ENCODE data around the gene SLC39A11.
"Not testable (repeated sequence)": the region's sequence is repeated elsewhere in the genome, so short reads cannot be mapped to it uniquely, and the experiment has no call there.

SLC39A11 gene

DNA sequence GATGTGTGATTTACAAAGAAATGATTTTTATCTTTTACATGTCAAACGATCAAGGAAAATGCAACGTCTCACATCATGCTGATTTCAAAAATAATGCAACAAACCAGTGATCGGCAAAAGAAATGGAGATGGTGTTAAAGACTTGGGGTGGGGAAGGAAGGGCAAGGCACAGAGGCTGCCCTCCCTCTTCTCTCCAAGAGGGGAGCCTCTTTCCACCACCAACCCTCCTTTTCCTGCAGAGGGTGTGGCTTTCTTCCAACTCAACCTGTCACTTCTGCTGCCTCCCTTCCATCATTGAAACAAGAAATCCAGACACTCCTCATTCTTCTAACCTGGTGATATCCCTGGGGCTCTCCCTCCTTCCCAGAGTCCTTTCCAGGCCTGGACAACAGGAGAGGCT is 320.8 kb downstream of the SLC39A11 start:
- DNase-seq = no peak

DNA sequence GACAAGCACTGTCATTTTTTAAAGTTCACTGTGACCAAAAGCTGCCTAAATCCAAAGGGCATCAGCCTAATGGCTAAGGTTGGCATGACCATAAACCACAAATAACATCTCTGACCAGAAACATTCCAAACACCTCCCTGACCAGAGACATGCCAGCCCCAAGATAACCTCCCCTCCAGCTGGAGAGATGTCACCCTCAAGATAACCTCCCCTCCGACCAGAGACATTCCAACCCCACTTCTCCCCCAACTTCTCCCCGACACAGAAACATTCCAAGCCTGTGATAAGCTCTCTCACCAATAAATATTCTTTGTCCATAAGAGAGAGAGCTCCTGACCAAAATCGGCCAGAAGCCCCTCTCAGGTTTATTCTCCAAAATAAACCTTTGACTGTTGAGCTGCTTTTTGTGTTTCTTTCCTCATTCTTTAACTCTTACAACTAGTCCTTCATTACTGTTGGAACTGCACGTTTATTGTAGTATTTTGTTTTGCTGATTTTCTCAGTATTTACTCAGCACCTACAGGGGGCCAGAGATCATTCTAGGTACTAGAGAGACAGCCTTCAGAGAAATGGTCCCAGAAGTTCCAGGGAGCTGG is 325.6 kb downstream of the SLC39A11 start:
- DNase-seq = no peak

DNA sequence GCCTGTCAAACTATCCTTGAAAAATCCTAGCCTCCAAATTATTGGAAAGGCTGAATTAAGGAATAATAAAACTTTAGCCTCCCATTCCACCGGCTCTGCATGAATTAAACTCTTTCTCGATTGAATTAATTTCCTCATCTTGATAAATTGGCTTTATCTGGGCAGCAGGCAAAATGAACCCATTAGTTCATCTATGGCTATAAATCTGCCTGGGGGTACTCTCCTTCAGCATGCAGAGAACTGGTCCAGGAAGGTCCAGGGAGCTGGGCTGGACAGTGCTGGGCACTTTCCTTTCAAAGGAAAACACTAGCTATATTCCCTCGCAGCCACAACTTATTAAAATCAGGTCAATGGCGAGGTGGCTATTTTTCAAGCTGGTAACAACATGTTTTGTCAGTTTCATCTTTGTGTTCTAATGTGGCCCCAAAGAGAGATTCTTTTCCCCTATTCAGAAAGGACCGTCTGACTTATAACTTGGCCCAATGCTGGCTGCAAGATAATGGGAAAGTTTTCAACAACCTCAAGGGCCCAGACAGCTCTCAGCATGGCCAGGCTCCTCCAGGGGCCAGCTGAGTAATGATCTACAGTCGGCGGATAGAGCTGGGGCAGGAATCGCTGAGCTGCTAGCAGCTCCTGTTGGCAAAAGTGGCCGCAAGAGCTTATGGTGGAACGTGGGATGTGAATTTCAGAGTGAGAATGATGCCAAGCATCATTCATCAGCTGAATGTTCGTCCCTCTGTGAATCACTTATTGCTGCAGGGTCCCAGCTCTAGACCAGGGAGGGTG is 326.9 kb downstream of the SLC39A11 start:
- no peak for DNase-seq

DNA sequence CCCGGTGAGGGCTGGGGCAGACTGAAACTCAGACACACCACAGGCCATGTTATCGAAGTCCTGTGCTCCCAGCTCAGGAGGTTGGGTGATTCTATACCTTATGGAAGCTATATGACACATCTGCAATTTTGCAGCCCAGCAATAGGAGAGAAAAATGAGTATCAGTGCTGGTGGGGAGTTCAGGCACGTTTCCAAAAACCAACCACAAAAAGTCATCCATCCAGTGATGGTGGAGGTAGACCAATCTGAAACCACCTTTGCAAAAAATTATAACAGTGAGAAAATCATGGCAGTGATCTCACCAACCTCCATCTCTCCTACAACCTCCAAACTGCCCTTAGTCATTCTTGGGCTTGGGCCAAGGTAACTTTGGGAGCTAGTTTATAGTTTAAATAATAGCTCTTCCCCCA is 327.9 kb downstream of the SLC39A11 start:
- no peak for DNase-seq

DNA sequence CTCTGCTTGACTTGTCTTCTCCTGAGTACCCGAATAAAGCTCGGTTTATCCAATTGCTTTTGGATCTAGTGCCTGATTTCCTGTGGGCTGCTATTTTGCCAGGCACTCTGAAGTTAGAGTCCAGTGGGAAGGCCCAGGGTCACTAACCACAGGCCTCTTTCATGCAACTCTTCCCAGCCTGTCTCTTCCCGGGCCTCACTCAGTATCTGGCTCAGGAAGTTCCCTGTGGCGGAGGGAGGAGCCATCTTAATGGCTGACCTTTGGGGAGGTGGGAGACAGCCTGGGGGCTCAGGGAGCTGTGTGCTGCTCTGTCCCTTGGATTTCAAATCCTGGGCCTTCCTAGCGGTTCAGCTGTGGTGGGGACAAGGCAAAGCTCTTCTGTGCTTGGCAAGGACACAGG is 328.5 kb downstream of the SLC39A11 start:
- no peak for DNase-seq

DNA sequence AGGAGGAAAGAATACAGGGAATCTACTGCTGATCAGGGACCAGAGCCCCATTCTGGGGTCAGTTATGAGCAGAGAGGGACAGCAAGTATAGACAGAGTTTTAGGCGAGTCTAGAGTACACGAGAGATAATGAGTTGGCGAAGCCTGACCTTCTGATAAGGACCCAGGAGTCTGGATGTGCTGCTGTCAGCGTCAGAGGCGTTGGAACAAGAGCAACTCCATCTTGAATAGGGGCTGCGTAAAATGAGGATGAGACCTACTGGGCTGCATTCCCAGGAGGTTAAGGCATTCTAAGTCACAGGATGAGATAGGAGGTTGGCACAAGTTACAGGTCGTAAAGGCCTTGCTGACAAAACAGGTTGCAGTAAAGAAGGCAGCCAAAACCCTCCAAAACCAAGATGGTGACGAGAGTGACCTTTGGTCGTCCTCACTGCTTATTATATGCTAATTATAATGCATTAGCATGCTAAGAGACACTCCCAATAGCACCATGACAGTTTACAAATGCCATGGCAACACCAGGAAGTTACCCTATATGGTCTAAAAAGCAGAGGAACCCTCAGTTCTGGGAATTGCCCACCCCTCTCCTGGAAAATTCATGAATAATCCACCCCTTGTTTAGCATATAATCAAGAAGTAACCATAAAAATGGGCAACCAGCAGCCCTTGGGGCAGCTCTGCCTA is 330.5 kb downstream of the SLC39A11 start:
- DNase-seq = not testable (repeated sequence)

DNA sequence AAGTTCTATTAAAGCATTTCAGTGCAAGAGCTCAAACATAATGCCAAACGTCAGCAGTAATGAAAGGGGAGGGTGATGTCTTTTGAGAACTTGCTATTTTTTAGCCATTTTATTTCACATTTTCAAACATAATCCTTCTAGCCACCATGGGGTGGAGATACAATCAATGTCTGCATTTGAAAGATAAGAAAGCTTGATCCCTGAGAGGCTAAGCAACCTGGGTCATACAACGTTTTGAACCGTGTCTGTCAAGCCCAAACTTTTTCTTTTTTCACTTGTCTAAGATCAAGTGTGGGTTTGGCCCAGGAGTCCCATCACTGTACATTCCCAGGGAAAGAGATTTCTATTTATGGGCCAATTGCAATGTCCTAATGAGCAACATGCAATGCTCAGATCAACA is 331.1 kb downstream of the SLC39A11 start:
- DNase-seq = no peak

DNA sequence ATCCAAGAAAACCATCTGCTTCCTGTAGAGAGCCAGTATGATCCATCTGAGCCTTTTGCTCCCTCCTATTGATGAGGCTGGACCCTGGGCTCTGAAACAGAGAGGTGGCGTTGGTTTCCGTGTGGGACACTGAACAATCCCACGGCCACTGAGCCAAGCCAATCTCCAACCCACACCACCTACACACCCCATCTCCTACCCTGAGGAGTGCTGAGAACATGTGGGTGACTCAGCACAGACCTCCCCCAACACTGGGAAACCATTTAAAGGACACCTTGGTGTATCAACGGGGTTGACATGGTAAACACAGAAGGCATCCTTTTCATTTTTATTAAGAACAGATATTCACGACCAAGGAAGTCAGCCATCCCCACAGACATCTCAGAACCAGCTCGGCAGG is 332.1 kb downstream of the SLC39A11 start:
- no peak for DNase-seq

DNA sequence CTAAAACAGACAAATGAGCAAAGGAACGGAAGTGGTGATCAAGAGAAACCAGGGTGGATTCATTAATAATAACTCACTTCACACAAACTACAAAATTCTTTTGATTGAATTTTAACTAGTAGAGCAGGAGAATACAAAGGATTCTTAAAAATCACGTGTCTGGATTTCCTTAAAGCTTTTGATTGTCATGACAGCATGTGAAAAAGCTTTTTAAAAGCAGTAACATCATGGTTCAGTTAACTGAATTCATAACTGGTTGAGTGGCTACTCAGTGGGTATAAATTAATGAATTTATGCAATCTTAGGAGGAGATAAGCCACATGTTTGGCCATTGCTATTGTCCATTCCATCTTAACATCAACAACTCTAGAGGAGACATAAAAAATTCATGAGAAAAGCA is 333.2 kb downstream of the SLC39A11 start:
- no peak for DNase-seq

DNA sequence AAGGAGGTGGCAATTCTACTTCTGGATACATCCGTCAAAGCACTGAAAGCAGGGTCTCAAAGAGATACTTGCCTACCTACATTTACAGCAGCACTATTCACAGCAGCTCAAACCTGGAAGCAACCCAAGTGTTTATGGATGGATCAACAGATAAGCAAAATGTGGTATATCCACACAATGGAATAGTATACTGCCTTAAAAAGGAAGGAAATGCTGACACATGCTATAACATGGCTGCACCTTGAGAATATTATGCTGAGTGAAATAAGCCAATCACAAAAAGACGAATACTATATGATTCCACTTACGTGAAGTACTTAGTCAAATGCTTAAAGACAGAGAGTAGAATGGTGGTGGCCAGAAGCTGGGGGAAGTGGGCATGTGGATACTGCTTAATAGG is 336.2 kb downstream of the SLC39A11 start:
- DNase-seq = no peak

DNA sequence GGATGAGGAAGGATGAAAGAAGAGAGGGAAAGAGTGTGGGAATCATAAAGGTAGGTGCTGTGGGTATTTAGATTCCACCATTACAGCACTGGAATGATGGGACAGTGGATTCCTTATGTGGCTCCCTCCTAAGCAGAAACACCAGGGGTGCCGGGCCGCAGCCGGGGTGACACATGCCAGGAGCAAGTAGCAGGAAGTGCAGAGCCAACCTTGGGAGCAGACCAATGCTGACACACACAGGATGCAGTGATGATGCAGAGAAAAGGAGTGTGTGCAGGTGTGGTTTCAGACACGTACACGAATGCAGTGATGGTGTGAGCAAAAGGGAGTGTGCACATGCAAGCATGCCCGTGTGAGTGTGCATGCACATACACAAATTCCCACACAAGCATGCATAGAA is 338.0 kb downstream of the SLC39A11 start:
- no peak for DNase-seq

DNA sequence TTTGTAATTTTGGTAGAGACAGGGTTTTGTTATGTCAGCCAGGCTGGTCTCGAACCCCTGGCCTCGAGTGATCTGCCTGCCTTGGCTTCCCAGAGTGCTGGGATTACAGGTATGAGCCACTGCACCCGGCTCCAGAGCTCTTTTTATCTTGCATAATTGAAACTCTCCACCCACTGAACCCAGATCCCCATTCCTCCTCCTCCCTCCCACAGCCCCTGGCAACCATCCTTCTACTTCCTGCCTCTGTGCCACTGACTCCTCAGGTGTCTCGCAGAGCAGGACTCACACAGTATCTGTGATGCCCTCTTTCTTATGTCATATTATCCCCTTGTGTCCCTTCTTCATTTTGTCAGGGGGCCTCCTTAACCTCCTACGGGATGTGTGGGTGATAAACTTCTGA is 340.7 kb downstream of the SLC39A11 start:
- DNase-seq = no peak

DNA sequence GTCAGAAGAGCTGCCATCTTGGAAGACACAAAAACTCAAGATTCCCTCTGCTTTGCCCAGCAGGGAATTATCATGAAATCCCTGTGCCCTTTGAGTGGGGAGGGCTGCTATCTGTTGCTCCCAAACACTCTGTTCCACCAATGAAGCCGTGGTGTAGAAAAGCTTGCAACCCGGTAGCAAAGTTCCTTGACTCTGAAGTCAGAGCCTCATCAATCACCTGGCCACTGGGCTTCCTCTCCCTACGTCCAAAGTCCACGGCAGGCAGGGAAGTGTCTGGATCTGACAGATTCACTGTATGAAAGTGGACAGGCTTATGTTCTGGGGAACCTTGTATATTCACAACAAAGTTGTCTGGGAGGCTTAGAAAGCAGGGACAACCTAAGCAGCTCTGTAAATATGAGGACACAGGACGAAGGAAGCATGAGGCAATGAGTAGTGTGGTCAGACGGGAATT is 343.3 kb downstream of the SLC39A11 start:
- no peak for DNase-seq

DNA sequence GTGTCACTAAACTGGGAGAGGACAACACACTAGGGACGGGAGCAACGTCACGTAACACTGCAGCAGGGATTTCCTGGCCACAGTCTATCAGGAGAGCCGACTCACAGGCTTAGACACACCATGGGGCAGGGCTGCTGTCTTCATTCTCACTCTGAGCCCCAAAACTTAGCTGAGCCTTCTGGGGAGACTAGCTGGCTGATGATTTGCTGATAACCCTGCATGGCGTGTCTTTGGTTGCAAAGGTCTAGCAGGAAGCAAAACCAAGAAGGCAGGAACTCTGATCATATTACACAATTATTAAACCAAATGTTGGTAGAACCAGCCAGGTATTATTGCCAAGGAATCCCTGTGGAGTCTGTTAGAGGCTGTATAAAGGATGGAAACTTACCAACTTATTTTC is 345.0 kb downstream of the SLC39A11 start:
- no peak for DNase-seq

DNA sequence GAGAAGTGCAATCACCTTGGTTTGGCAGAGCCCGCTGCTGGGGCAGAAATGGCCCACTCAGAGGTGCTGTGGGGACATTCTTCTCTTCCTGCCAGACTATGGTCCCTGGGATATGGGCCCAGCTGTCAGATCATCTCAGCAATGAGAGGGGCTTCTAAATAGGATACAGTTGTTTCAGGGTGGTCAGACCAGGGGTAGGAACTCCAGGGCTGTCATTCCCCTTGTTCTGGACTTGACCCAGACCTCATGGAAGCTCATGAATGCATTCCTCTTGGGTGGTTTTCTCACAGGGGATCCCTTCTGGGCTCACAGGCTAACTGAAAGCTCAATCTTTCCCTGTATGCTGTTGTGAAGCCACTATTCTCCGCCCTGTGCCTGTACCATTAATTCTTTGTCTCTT is 347.2 kb downstream of the SLC39A11 start:
- DNase-seq = no peak

DNA sequence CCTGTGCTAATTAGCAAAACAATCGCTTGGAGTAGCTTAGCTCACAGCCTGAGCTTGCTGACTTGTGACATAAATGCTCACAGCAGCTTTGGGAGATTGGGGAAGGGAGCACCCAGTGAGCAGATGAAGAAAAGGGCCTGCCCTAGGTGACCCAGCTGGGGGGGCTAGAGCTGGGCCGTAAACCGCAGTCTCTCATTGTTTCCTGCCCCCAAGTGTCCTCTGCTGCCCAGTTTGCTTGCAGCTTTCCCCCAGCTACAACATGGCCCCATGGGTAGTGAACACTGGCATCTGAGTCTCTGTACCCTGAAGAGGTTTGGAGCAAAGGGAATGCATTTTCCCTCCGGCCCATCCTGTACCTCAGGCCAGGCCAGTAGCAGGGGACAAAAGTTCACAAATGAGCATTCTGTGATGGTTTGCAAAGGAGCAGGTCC is 349.4 kb downstream of the SLC39A11 start:
- DNase-seq = no peak

DNA sequence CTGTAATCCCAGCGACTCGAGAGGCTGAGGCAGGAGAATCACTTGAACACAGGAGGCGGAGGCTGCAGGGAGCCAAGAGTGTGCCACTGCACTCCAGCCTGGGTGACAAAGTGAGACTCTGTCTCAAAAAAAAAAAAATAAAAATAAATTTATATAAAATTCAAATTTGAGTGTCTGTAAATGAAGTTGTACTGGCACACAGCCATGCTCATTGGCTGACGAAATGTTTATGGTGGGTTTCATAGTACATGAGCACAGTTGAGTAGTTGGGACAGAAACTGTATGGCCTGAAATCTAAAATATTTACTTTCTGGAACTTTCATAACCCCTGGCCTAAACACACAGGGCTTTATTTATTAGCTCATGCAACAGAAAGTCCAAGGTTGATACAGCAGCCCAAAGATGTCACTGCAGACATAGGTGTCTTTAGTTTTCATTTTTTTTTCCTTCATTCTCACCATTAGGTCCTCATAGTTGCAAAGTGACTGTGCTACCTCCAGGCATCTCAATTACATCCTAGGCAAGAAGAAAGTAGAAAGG is 355.3 kb downstream of the SLC39A11 start:
- DNase-seq = no peak

DNA sequence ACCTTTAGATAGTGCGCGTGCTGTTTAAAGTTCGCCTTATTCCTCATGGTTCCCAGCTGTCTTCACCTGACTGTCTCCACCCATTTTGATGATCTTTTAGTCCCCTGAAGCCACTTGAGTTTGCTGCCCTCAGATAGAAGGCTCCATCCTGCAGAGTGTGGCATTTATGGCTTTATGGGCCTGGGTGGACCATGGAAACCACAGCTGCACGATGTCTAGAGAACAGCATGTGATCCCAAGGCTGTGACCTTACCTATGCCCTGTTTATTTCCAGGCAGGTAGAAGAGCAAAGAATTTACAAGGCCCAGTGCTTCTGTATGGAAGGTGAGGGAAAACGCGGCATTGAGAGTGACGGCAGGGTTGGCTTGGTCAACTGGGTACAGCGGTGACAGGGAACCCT is 356.9 kb downstream of the SLC39A11 start:
- no peak for DNase-seq

DNA sequence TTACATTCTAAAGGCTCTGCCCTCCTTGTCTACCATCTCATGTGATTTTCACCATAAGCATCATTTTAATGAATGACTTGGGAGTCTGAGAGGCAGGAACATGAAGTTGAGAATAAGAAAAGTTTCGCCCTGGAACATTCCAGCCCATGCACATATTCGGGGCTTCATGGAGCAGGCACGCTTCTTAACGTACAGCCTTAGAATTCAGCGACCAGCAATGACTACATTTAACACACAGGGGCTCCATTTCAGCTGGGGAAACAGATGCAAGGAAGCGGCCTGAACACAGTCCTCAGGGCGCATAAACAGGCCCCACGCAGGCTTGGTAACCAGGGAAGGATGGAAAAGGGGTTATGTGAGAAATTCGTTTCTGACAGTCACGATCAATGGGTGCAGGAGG is 357.4 kb downstream of the SLC39A11 start:
- no peak for DNase-seq

DNA sequence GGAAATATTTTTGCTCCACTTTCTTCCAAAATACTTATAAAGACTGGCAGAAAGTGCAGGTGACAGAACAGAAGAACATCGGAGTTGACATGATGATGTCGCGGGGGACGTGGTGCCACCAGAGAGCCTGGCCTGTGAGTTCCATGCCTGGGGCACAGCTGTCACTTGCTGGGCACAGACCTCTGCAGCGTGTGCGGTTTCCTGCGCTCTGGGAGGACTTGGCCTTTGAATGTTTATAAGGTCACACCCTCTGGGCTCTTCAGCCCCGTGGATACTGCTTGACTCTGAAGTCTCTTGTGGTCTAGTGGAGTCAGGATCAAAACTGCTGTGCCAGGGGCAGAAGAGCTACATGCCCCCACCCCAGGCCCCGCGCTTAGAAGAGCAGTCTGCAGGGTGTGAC is 357.9 kb downstream of the SLC39A11 start:
- DNase-seq = no peak

DNA sequence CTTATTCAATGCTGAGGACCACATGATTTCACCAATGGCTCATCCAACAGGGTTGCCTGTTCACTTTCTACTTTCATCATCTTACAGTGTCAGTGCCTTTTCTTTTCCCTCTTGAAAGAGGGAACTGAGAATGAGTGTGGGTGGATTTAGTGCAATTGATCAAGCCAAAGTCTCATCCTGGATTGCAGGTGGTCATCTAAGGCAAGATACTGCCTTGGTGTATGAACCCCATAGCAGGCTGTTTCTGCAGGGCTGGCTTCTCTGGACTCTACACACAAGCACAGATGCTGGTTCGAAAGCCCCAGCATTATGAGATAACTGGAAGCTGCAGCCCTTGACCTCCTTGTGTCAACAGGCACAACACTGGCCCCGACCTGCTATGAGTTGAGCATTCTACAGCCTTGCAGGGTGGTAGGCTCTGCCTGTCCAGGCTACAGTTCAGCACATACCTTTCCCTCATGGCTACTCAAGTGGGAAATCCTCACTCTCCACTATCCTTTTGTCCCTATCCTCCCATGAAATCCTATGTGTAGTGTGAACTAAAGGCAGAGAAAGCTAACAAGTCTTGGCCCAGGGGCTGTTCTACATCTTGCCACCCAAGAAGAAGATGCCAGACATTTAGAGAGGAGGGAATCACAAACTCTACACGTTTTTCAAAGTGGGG is 358.7 kb downstream of the SLC39A11 start:
- DNase-seq = no peak

DNA sequence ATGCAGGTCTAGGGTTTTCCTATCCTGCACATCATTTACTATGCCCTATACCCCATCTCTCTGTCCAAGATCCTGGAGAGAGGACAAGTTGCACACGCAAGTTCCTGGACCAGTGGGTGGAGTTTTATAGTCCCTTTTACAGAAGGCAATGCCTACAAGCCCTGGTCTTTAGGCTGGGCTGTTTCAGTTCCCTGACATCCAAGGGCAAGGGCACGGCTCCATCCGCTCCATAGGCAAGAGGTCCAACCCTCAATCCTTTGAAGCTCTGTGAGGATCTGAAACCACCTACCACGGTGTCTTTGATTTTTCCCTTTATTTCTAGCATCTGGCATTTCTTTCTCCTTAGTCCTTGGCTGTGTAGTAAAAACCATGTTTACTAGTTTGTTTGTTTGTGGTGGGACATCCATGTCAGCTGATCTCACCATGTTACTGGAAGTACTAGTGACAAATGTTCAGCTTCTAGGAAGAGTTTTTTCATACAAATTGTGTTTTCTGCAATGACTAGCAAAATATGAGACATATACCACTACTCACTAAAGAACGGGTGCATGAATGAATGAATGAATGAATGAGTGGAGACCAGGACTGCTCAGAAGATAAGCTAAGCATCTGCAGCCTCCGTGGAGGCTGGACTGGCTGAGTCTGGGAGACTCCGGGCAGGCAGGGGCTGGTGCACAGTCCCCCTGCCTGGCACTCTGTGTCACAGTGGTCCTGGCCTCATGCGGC is 359.4 kb downstream of the SLC39A11 start:
- no peak for DNase-seq

DNA sequence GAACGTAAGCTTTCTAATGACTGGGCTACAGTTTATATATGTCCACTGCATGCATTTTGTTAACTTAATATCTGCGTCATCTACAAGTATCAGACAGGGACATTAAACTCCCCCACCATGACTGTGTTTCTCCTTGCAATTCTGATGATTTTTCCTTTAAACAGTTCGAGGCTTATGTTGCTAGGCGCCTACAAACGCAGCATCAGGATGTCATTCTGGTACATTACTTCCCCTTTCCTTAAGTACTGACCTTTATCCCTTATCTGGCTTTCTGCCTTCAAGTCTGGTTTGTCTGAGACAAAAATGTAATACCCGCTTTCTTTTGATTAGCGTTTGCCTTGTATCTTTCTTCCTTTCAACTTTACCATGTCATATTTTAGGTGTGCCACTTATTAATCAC is 362.4 kb downstream of the SLC39A11 start:
- DNase-seq = no peak

Measured in NCI-H2171 (cell line).